NT2/D1 (cell line): ENCODE results near the gene SEC22A.

Experiments
- DNase-seq: peaks from one replicate; pipeline ENCODE4 v3.0.0-alpha.2; 2011; ENCODE audit warnings: low read depth, low spot score
- H3K27me3 ChIP-seq: 2 replicates; pipeline ENCODE4 v1.6.0; 2011; ENCODE audit warnings: mild to moderate bottlenecking; ENCODE audit not compliant: insufficient read length, insufficient read depth
- H3K36me3 ChIP-seq: 2 replicates; pipeline ENCODE4 v1.6.1; 2011; ENCODE audit warnings: mild to moderate bottlenecking, low read length, mixed read lengths; ENCODE audit not compliant: insufficient read depth, insufficient read length
- H3K4me1 ChIP-seq: 2 replicates; pipeline ENCODE4 v1.5.1; 2011; ENCODE audit not compliant: insufficient read depth, insufficient read length
- H3K4me3 ChIP-seq: 2 replicates; pipeline ENCODE4 v1.5.1; 2011; ENCODE audit warnings: low read depth; ENCODE audit not compliant: insufficient read length
- H3K9ac ChIP-seq: 2 replicates; pipeline ENCODE4 v1.6.0; 2011; ENCODE audit warnings: low read depth; ENCODE audit not compliant: insufficient read length
- H3K9me3 ChIP-seq: 2 replicates; pipeline ENCODE4 v1.5.1; 2011; ENCODE audit warnings: mild to moderate bottlenecking, low read length; ENCODE audit not compliant: insufficient read depth
- SUZ12 ChIP-seq: IDR thresholded peaks from 2 replicates; pipeline ENCODE4 v1.6.1; 2011; ENCODE audit not compliant: insufficient read length, insufficient read depth; ENCODE audit errors: extremely low read depth
- YY1 ChIP-seq: IDR thresholded peaks from 2 replicates; pipeline ENCODE4 v1.6.1; 2011; ENCODE audit not compliant: insufficient read length, insufficient read depth
- ZNF274 ChIP-seq: IDR thresholded peaks from 2 replicates; pipeline ENCODE4 v1.6.1; 2011; ENCODE audit warnings: mild to moderate bottlenecking, low read depth, low read length

Gene SEC22A

DNA sequence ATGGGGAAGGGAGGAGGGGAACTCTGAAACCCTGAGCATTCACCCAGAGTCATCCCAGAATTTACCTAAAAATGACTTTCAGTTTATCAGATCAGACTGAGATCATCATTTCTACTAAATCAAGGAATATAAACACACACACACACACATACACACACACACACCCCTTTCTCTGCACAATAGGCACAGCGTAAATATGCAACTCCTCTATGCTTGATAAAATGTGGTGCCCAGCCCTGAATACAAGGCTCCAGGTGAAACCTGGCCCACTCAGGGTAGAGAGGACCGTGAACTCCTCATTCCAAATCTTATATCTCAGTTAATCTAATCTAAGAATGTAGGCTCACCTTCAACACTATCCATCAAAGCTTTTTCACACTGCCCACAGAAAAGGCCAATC is 31.8 kb upstream of the SEC22A start:
- no peak overlapping the region for H3K9ac ChIP-seq
- H3K27me3 ChIP-seq = no peaks in the 10 kb centered on the region
- TF ChIP-seq ZNF274 = no peak
- TF ChIP-seq SUZ12 = no peak
- TF ChIP-seq YY1 = no peak
- no peak overlapping the region for H3K4me3 ChIP-seq
- H3K36me3 ChIP-seq = peaks cover 10% of the 10 kb centered on the region
- DNase-seq = no peak
- peaks cover 7% of the 10 kb centered on the region; the same call in 1 of the 2 replicates for H3K9me3 ChIP-seq
- H3K4me1 ChIP-seq = no peaks in the 10 kb centered on the region

DNA sequence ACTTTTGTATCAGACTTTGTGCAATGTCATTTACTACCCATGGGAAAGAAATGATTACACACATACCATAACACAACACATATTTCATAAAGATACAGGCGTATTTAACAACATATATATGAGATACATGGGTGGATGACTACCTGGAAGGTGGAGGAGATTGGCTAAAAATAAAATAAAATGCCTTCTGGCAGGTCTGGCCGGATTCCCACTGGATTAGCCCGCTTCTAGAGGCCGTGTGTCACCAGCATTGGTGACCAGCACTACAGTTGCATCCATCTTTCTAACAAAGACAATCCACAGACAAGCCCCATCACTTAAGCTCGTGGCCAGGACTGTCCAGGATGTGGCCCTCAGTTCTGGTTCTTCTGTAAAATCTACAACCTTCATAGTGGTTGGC is 21.0 kb upstream of the SEC22A start:
- H3K36me3 ChIP-seq = no peaks in the 10 kb centered on the region
- TF ChIP-seq YY1 (no peak), ZNF274 (no peak)
- H3K4me3 ChIP-seq = no peak overlapping the region
- no peak overlapping the region for H3K9ac ChIP-seq
- no peaks in the 10 kb centered on the region for H3K4me1 ChIP-seq
- no peaks in the 10 kb centered on the region for H3K27me3 ChIP-seq
- no peak for DNase-seq
- no peaks in the 10 kb centered on the region for H3K9me3 ChIP-seq

DNA sequence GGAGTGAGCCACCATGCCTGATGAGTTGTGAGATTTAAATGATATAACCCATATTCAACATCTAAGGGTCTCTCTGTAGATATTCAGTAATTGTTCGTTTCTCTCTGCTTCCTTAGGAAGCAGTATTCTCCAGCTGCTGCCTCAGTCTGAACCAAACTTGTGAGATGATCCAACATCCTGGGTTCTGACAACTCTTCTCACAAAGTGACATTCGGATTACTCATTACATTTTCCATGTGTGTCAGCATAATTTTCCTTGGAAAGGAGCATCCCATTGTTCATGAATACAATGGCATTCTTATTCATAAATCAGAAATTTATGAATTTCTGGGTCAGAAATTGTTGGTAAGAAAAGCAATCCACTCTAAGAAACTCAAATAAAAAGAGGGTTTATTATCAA is 15.0 kb upstream of the SEC22A start:
- no peak overlapping the region for H3K4me3 ChIP-seq
- no peaks in the 10 kb centered on the region for H3K36me3 ChIP-seq
- H3K9me3 ChIP-seq = no peaks in the 10 kb centered on the region
- no peak for TF ChIP-seq YY1
- no peak for TF ChIP-seq ZNF274
- no peak for TF ChIP-seq SUZ12
- no peak for DNase-seq
- H3K4me1 ChIP-seq = no peaks in the 10 kb centered on the region
- no peak overlapping the region for H3K9ac ChIP-seq
- H3K27me3 ChIP-seq = no peaks in the 10 kb centered on the region

GRCh38 chr3:123188058-123188457 is 13.7 kb upstream of the SEC22A start:
- Histone ChIP-seq H3K9ac (no peak overlapping the region), H3K27me3 (no peaks in the 10 kb centered on the region), H3K4me1 (no peaks in the 10 kb centered on the region), H3K36me3 (no peaks in the 10 kb centered on the region), H3K9me3 (no peaks in the 10 kb centered on the region), H3K4me3 (no peak overlapping the region)
- DNase-seq = no peak
- no peak for TF ChIP-seq ZNF274
- TF ChIP-seq YY1 = no peak
- no peak for TF ChIP-seq SUZ12

GRCh38 chr3:123193448-123194101 is 8.2 kb upstream of the SEC22A start:
- Histone ChIP-seq H3K4me1 (no peaks in the 10 kb centered on the region), H3K4me3 (no peak overlapping the region), H3K36me3 (no peaks in the 10 kb centered on the region), H3K9me3 (peaks cover 6% of the 10 kb centered on the region), H3K9ac (no peak overlapping the region), H3K27me3 (no peaks in the 10 kb centered on the region)
- DNase-seq = no peak
- no peak for TF ChIP-seq SUZ12
- TF ChIP-seq ZNF274 = no peak
- TF ChIP-seq YY1 = no peak

DNA sequence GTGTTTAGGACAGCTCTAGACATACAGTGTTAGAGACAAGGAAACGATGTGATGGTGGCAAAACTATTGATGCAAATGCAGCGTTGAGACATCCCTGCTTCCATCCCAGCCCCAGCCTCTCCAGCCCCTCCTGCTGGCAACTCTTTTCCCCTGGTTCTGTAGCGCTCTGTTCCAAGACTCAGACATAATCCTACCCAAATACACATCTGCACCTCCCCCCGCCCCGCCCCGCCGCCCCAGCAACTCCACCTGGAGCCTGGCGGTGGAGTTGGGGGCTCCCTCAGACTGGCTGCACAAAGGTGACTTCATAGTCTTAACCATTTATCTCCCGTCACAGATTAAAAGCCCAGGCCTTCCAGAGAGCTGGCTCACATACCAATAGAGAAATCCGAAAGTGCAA is 7.2 kb upstream of the SEC22A start:
- DNase-seq = peak; percentile 64

DNA sequence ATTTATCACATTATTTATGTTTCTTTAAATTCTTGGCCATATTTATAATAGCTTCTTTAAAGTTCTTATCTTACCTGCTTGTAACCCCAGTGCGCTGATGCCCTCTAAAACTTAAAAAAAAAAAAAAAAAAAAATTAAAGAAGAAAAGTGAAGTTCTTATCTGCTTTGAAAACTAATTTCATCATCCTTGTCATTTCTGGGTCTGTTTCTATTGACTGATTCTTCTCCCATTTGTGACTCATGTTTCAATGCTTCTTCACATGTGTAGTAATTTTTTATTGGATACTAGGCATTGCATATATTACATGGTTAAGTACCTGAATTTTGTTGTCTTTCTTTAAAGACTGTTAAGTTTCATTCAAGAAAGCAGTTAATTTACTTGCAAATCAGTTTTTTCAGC is 3.4 kb upstream of the SEC22A start:
- no peak for DNase-seq
- no peak overlapping the region for H3K9ac ChIP-seq

More for the DNA sequence above, 7.2 kb upstream of the SEC22A start:
- H3K4me1 ChIP-seq = no peaks in the 10 kb centered on the region
- no peaks in the 10 kb centered on the region for H3K27me3 ChIP-seq
- H3K9me3 ChIP-seq = peaks cover 9% of the 10 kb centered on the region
- H3K4me3 ChIP-seq = no peak overlapping the region
- H3K36me3 ChIP-seq = no peaks in the 10 kb centered on the region
- no peak for TF ChIP-seq ZNF274
- H3K9ac ChIP-seq = no peak overlapping the region

More for the DNA sequence above, 3.4 kb upstream of the SEC22A start:
- Histone ChIP-seq H3K4me1 (no peaks in the 10 kb centered on the region), H3K9me3 (peaks cover 9% of the 10 kb centered on the region), H3K27me3 (no peaks in the 10 kb centered on the region), H3K36me3 (no peaks in the 10 kb centered on the region), H3K4me3 (no peak overlapping the region)
- TF ChIP-seq YY1 = no peak
- TF ChIP-seq ZNF274 = no peak
- TF ChIP-seq SUZ12 = no peak
